Smooth muscle cell (in vitro differentiated cells): ENCODE results near the gene CHMP6. TPM values are rescaled to one million over a fixed set of nuclear protein-coding genes. Genes with fewer than 3 reads are reported as not detected.

Experiments used
- DNase-seq: peaks from one replicate; lab custom pipeline; 2025; ENCODE audit not compliant: unreplicated experiment; lab: John Stamatoyannopoulos, UW
- H2AFZ ChIP-seq: fragments of 200-600 bp; sonication (generic); 2 replicates; pipeline ENCODE4 v1.6.0; 2016; ENCODE audit warnings: antibody characterized with exemption, low read depth, mild to moderate bottlenecking
- H3F3A ChIP-seq: fragments of 200-600 bp; sonication (generic); 2 replicates; pipeline ENCODE4 v1.6.0; 2017; ENCODE audit warnings: antibody characterized with exemption, low read depth
- H3K27ac ChIP-seq: fragments of 200-600 bp; sonication (generic); 2 replicates; pipeline ENCODE4 v1.5.1; 2016; ENCODE audit warnings: low read depth, mild to moderate bottlenecking
- H3K27me3 ChIP-seq: fragments of 200-600 bp; sonication (generic); 2 replicates; pipeline ENCODE4 v1.6.1; 2016; ENCODE audit warnings: low read depth, mild to moderate bottlenecking
- H3K36me3 ChIP-seq: fragments of 200-600 bp; sonication (generic); 2 replicates; pipeline ENCODE4 v1.5.1; 2016; ENCODE audit warnings: low read depth
- H3K4me1 ChIP-seq: fragments of 200-600 bp; sonication (generic); 2 replicates; pipeline ENCODE4 v1.5.1; 2016; ENCODE audit warnings: low read depth
- H3K4me2 ChIP-seq: fragments of 200-600 bp; sonication (generic); 2 replicates; pipeline ENCODE4 v1.6.0; 2016; ENCODE audit warnings: mild to moderate bottlenecking
- H3K4me3 ChIP-seq: fragments of 200-600 bp; sonication (generic); 2 replicates; pipeline ENCODE4 v1.5.1; 2016; ENCODE audit warnings: mild to moderate bottlenecking
- H3K79me2 ChIP-seq: fragments of 200-600 bp; sonication (generic); 2 replicates; pipeline ENCODE4 v1.6.0; 2016; ENCODE audit warnings: low read depth, mild to moderate bottlenecking
- H3K9ac ChIP-seq: fragments of 200-600 bp; sonication (generic); 2 replicates; pipeline ENCODE4 v1.6.0; 2016; ENCODE audit warnings: low read depth
- H3K9me3 ChIP-seq: fragments of 200-600 bp; sonication (generic); replicated peaks from 2 replicates; pipeline ENCODE4 v1.5.1; 2016; ENCODE audit warnings: low read depth
- H4K20me1 ChIP-seq: fragments of 200-600 bp; sonication (generic); 2 replicates; pipeline ENCODE4 v1.6.0; 2016; ENCODE audit warnings: low read depth
- WGBS: methylation state at CpG from one replicate; pipeline ENCODE4 v1.1.7; 2016; ENCODE audit warnings: low lambda C conversion rate; 5-methylcytosine and 5-hydroxymethylcytosine counted together
- polyA plus RNA-seq: library from polyadenylated mRNA; unstranded; fragments of >200 nt; fragmentation: Nextera tagmentation; extraction: Ambion mirVana; gene quantifications from 2 replicates; pipeline ENCODE4 v1.2.1, GENCODE V29; 2016
- total RNA-seq: library from RNA; depleted of rRNA; stranded (reverse); fragments of >200 nt; gene quantifications from 2 replicates; pipeline ENCODE4 v1.2.3, GENCODE V29; 2014
- TF ChIP-seq, protein P1 (sequence below): fragments of 200-600 bp; sonication (generic); IDR thresholded peaks from 2 replicates; pipeline ENCODE4 v1.5.1; 2017; ENCODE audit warnings: borderline replicate concordance, mild to moderate bottlenecking, antibody characterized with exemption; ENCODE audit not compliant: insufficient read depth, poor library complexity, severe bottlenecking

The CHMP6 gene
- total and polyA plus RNA-seq, 2 experiments from 2014 or later: 5.8 to 21.5 TPM

- Histone ChIP-seq H3K36me3 (peaks cover 5% of the 10 kb centered on the region), H3K27ac (no peak overlapping the region), H3K4me2 (no peak overlapping the region), H3K4me3 (no peak overlapping the region), H3K9ac (no peak overlapping the region), H3F3A (no peaks in the 10 kb centered on the region), H2AFZ (no peak overlapping the region), H3K9me3 (no peaks in the 10 kb centered on the region), H4K20me1 (no peaks in the 10 kb centered on the region), H3K4me1 (no peaks in the 10 kb centered on the region), H3K79me2 (no peaks in the 10 kb centered on the region), H3K27me3 (no peaks in the 10 kb centered on the region)
- 93% methylated on average over 45 of the region's 48 CpGs for WGBS
- TF ChIP-seq, protein P1, sequence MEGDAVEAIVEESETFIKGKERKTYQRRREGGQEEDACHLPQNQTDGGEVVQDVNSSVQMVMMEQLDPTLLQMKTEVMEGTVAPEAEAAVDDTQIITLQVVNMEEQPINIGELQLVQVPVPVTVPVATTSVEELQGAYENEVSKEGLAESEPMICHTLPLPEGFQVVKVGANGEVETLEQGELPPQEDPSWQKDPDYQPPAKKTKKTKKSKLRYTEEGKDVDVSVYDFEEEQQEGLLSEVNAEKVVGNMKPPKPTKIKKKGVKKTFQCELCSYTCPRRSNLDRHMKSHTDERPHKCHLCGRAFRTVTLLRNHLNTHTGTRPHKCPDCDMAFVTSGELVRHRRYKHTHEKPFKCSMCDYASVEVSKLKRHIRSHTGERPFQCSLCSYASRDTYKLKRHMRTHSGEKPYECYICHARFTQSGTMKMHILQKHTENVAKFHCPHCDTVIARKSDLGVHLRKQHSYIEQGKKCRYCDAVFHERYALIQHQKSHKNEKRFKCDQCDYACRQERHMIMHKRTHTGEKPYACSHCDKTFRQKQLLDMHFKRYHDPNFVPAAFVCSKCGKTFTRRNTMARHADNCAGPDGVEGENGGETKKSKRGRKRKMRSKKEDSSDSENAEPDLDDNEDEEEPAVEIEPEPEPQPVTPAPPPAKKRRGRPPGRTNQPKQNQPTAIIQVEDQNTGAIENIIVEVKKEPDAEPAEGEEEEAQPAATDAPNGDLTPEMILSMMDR: no peak
- no peak for DNase-seq
Observed at GRCh38 chr17:80948019-80948975, 43.3 kb upstream of the CHMP6 start.

DNA sequence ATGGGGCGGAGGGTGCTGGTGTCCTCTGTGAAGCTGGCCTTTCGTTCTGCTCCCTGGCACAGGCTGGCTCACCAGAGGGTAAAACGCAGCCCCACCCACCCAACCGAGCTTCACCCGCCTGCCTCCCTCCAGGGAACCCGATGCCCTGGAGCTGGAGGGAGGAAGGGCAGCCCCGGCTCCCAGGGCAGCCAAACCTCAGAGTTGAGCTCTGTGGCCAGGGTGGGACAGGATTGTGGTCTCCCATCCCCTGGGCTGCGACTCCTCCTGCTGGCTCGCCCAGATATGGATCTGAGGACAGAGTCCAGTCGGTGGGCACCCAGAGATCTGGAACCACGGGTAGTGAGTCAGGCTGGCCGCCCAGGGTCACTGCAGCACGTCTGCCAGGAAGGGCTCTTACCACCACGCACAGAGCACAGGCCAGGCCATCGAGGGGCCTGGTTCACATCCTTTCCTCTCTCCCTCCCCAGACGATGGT lies 42.6 kb upstream of the CHMP6 start:
- no peak overlapping the region for H3K4me3 ChIP-seq
- 94% methylated on average over 16 of the region's 16 CpGs for WGBS
- H3K36me3 ChIP-seq: peaks cover 5% of the 10 kb centered on the region
- no peaks in the 10 kb centered on the region for H4K20me1 ChIP-seq
- DNase-seq: no peak
- no peak overlapping the region for H2AFZ ChIP-seq
- H3K79me2 ChIP-seq: no peaks in the 10 kb centered on the region
- no peaks in the 10 kb centered on the region for H3K9me3 ChIP-seq
- no peak overlapping the region for H3K9ac ChIP-seq
- TF ChIP-seq, protein P1: no peak
- no peaks in the 10 kb centered on the region for H3K27me3 ChIP-seq
- H3K27ac ChIP-seq: no peak overlapping the region
- no peaks in the 10 kb centered on the region for H3K4me1 ChIP-seq
- no peaks in the 10 kb centered on the region for H3F3A ChIP-seq
- H3K4me2 ChIP-seq: no peak overlapping the region

GRCh38 chr17:80949451-80950421 lies 41.9 kb upstream of the CHMP6 start:
- H3K9me3 ChIP-seq: no peaks in the 10 kb centered on the region
- H3K27ac ChIP-seq: no peak overlapping the region
- no peak overlapping the region for H2AFZ ChIP-seq
- H3K4me3 ChIP-seq: no peak overlapping the region
- no peak overlapping the region for H3K4me2 ChIP-seq
- no peaks in the 10 kb centered on the region for H3K79me2 ChIP-seq
- no peak overlapping the region for H3K9ac ChIP-seq
- no peak for DNase-seq
- TF ChIP-seq, protein P1: no peak
- H3K27me3 ChIP-seq: no peaks in the 10 kb centered on the region
- H4K20me1 ChIP-seq: no peaks in the 10 kb centered on the region
- H3F3A ChIP-seq: no peaks in the 10 kb centered on the region
- 97% methylated on average over 44 of the region's 44 CpGs for WGBS
- H3K36me3 ChIP-seq: peaks cover 5% of the 10 kb centered on the region
- no peaks in the 10 kb centered on the region for H3K4me1 ChIP-seq
